PFSK-1 (cell line): ENCODE measurements around the gene SURF2.

Source experiments
- FOXP2 ChIP-seq: optimal IDR thresholded peaks from 2 replicates; pipeline ENCODE3; 2011; ENCODE audit warnings: borderline replicate concordance, control low read depth, inconsistent platforms; ENCODE audit not compliant: insufficient read depth; ENCODE audit errors: extremely low read length, extremely low read depth
- POLR2AphosphoS5 ChIP-seq: IDR thresholded peaks from 2 replicates; pipeline ENCODE4 v1.6.1; 2012; ENCODE audit warnings: low read depth, mild to moderate bottlenecking, control low read depth, low read length, moderate library complexity
- SIN3A ChIP-seq: IDR thresholded peaks from 2 replicates; pipeline ENCODE4 v1.6.1; 2012; ENCODE audit warnings: mild to moderate bottlenecking, low read length, moderate library complexity, borderline replicate concordance; ENCODE audit not compliant: insufficient read depth
- TAF1 ChIP-seq: IDR thresholded peaks from 2 replicates; pipeline ENCODE4 v1.6.1; 2012; ENCODE audit warnings: low read length, control low read depth, borderline replicate concordance; ENCODE audit not compliant: insufficient read depth
- TF ChIP-seq, protein P1 (sequence below), 2 experiments: IDR thresholded peaks; 2 replicates each; pipeline versions ENCODE4 v1.6.1 to v1.8.0; 2011 to 2012; ENCODE audit warnings: low read depth in 2 of 2, low read length in 2 of 2, control low read depth in 1 of 2, inconsistent platforms in 1 of 2, mild to moderate bottlenecking in 1 of 2, moderate library complexity in 1 of 2; ENCODE audit not compliant: insufficient read depth in 1 of 2

Gene SURF2

DNA sequence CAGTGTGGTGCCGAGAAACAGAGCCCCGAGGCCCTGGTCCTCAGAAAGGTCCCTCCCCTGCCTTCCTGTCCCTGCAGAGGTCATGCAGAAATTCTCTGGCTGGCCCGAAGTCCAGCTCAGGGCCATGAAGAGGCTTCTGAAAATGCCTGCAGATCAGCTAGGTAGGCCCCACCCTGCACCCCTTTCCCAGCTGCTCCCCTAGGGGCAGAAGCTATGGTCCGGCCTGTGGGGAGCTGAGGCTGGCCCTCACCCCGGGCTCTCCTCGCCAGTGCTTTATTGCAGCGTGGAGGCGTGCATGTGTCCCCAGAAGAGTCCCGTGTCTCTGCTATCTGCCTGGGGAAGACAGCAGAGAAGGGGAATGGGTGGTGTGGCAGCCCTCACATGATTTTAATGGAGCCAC, 41.5 kb downstream of the SURF2 start:
- TF ChIP-seq POLR2AphosphoS5 (no peak), TAF1 (no peak), SIN3A (no peak), FOXP2 (no peak)
- TF ChIP-seq, protein P1, sequence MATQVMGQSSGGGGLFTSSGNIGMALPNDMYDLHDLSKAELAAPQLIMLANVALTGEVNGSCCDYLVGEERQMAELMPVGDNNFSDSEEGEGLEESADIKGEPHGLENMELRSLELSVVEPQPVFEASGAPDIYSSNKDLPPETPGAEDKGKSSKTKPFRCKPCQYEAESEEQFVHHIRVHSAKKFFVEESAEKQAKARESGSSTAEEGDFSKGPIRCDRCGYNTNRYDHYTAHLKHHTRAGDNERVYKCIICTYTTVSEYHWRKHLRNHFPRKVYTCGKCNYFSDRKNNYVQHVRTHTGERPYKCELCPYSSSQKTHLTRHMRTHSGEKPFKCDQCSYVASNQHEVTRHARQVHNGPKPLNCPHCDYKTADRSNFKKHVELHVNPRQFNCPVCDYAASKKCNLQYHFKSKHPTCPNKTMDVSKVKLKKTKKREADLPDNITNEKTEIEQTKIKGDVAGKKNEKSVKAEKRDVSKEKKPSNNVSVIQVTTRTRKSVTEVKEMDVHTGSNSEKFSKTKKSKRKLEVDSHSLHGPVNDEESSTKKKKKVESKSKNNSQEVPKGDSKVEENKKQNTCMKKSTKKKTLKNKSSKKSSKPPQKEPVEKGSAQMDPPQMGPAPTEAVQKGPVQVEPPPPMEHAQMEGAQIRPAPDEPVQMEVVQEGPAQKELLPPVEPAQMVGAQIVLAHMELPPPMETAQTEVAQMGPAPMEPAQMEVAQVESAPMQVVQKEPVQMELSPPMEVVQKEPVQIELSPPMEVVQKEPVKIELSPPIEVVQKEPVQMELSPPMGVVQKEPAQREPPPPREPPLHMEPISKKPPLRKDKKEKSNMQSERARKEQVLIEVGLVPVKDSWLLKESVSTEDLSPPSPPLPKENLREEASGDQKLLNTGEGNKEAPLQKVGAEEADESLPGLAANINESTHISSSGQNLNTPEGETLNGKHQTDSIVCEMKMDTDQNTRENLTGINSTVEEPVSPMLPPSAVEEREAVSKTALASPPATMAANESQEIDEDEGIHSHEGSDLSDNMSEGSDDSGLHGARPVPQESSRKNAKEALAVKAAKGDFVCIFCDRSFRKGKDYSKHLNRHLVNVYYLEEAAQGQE (IDR thresholded peaks at IDR 0.05; ENCODE audit: insufficient read depth in 1 of 2, low read depth in 2 of 2, low read length in 2 of 2) = no peak

DNA sequence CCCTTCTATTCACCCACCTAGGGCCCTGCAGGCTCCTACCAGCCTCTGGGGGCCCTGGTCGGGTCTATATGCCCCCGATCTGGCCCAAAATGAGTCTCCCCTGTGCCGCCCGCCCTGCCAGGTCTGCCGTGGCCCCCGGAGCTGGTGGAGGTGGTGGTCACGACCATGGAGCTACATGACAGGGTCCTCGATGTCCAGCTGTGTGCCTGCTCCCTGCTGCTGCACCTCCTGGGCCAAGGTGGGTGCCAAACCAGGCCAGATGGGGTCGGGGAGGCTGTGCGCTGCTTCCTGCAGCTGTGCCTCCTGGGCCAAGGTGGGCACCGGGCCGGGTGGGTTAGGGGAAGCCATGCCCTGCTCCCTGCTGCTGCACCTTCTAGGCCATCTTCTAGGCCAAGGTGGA, 43.9 kb downstream of the SURF2 start:
- TF ChIP-seq FOXP2 = no peak
- TF ChIP-seq, protein P1 (IDR thresholded peaks at IDR 0.05; ENCODE audit: insufficient read depth in 1 of 2, low read depth in 2 of 2, low read length in 2 of 2) = no peak
- no peak for TF ChIP-seq POLR2AphosphoS5
- no peak for TF ChIP-seq SIN3A
- TF ChIP-seq TAF1 = no peak

GRCh38 chr9:133401588-133401987, 45.2 kb downstream of the SURF2 start:
- TF ChIP-seq SIN3A = no peak
- TF ChIP-seq TAF1 = no peak
- TF ChIP-seq FOXP2 = no peak
- TF ChIP-seq POLR2AphosphoS5 = no peak

DNA sequence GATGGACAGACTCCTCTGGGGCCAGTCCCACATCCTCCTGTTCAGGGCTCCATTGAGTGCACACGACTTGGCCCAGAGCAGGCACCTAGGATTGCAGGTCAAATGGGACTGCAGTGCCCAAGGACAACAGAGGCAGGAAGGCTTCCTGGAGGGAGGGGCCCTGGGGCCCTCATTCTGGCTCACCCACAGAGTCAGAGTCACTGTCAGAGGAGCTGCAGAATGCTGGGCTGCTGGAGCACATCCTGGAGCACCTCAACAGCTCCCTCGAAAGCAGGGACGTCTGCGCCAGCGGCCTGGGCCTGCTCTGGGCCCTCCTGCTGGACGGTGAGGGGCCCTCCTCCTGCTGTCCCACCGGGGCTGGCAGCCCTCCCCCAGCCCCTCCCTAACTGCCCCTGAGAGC, 46.3 kb downstream of the SURF2 start:
- no peak for TF ChIP-seq SIN3A

DNA sequence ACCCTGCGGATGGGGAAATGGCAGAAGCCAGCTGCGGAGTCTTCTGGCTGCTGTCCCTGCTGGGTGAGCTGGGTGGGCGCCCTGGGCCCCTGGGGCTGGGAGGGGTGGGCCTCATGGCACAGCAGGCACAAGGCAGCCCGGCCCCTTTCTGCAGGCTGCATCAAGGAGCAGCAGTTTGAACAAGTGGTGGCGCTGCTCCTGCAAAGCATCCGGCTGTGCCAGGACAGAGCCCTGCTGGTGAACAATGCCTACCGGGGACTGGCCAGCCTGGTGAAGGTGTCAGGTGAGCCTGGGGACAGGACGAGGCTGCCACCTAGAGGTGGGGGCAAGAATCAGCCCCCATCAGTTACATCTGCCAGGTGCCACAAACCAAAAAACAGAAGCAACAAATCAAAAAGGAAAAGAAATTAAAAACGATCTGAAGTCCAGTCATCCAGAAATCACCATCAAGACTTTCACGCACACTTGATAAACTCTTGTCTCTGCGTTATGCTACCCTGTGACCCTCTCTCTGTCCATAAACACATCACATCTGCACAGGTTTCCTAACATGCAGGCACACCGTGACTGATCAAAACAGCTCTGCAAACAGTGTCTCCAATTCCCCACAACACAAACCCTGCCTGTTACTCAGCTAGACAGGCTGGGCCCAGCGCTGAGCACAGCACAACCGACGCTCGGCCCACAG, 47.6 kb downstream of the SURF2 start:
- TF ChIP-seq, protein P1 (IDR thresholded peaks at IDR 0.05; ENCODE audit: insufficient read depth in 1 of 2, low read depth in 2 of 2, low read length in 2 of 2) = no peak
- TF ChIP-seq POLR2AphosphoS5 = 0 out of 2 replicates have a peak, but pooled peaks have one; percentile 19

DNA sequence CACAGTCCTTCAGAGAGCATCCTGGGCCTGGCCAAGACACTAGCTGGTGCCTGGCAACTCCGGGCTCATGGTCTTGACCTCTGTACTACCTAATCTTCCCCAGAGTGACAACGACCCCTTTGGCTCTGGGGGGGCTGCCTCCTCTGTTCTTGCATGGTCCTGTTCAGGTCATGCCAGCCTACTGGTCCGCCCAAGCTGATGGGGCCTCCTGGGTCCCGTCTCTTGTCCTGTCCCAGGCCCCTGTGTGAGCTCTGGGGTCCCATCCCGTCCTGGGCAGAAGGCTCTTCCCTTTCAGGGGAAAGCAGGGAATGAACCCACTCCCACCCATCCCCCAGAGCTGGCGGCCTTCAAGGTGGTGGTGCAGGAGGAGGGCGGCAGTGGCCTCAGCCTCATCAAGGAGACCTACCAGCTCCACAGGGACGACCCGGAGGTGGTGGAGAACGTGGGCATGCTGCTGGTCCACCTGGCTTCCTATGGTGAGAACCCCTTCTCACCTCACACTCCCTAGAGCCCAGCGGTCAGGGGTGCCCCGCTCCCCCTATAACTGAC, 48.2 kb downstream of the SURF2 start:
- TF ChIP-seq TAF1 (no peak), POLR2AphosphoS5 (no peak), FOXP2 (no peak), SIN3A (no peak)
- TF ChIP-seq, protein P1 (IDR thresholded peaks at IDR 0.05; ENCODE audit: insufficient read depth in 1 of 2, low read depth in 2 of 2, low read length in 2 of 2) = no peak
